ENCODE data around the gene EWSR1.

EWSR1 gene

DNA sequence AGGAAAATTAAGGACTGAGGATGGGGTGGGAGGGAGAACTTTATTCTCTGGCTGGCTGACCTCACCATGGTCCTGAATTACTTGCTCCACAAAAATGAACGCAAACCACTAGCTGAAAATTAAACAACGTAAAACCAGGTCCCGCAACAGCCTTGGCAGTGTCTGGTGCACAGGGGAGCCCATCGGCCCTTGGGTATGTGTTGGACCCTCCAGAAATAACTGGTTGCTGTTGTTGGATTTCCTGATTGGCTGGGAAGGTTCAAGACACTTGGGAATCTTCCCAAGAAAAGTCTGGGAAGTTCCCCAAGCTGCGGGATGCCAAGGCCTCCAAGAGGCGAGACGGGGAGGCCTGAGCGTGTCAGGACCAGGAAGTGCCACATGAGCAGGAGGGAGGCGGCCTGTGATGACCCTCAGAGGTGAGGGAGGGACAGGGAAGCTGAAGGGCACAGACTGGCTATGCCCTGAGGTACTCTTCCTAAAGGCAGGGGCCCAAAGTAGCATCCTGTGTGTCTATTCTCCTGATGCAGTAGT lies 57.8 kb downstream of the EWSR1 start:
- no peak for DNase-seq
- no peaks in the 10 kb centered on the region for H3K27me3 Mint-ChIP-seq
- peaks cover 34% of the 10 kb centered on the region for H3K36me3 Mint-ChIP-seq (ENCODE audit: low read depth)
- no peak overlapping the region for H3K4me3 Mint-ChIP-seq
- H3K9me3 Mint-ChIP-seq: no peaks in the 10 kb centered on the region
- no peaks in the 10 kb centered on the region for H3K4me1 Mint-ChIP-seq (ENCODE audit: low read depth)
- no peak overlapping the region for H3K27ac Mint-ChIP-seq

GRCh38 chr22:29326481-29326880 lies 58.4 kb downstream of the EWSR1 start:
- Mint-ChIP-seq H3K27me3 (no peaks in the 10 kb centered on the region), H3K27ac (no peak overlapping the region), H3K4me1 (ENCODE audit: low read depth) (no peaks in the 10 kb centered on the region), H3K36me3 (ENCODE audit: low read depth) (peaks cover 40% of the 10 kb centered on the region), H3K9me3 (no peaks in the 10 kb centered on the region), H3K4me3 (no peak overlapping the region)
- DNase-seq: no peak

DNA sequence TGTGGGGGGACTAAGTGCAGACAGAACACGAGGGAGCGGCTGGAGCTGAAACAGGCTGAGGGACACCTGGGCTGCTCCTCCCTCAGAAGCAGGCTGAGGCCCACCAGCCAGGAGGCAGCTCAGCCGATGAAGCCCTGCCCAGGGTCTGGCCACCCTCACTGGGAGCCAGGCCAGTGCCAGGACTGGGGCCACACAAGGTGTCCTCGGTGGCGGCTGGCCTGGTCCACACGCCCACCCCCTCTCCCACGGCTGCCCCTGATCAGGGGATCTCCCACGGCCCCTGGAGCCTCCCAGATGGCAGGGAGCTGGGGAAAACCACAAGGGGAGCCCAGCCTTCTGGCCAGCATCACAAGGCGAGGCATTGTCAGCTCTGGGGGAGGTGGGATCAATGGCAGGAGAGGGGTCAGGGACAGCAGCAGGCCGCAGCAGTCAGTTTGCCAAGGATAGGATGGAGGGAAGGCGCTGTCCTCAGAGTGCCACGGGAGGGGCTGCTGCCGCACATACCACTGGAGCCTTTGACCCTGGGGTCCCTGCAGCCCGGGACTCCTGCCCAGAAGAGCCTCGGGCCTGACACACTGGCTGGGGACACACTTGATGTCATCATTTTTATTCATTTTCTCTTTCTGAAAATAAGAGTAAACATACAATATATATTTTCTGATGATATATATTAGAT lies 59.2 kb downstream of the EWSR1 start:
- Mint-ChIP-seq H3K9me3 (no peaks in the 10 kb centered on the region), H3K27me3 (no peaks in the 10 kb centered on the region), H3K4me3 (no peak overlapping the region), H3K36me3 (ENCODE audit: low read depth) (peaks cover 48% of the 10 kb centered on the region), H3K27ac (no peak overlapping the region), H3K4me1 (ENCODE audit: low read depth) (no peaks in the 10 kb centered on the region)
- DNase-seq: no peak

DNA sequence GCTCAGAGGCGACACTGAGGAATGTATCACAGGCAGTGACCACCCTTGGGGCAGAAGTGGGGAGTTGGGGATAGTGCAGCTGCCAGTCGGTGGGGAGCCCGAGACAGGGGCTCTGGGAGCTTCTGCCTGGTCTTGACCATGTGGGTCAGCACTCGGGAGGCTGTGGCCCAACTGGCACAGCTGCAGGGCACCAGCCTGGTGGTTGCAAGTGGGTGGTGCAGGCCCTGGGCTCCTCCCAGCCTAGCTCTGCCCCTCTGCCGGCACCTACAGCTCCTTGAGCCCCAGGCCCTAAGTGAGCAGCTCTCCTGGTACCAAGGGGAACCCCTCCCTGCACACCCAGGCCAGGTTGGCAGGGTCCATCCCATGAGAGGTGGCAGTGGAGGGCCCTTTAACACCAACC lies 60.0 kb downstream of the EWSR1 start:
- H3K36me3 Mint-ChIP-seq (ENCODE audit: low read depth): peaks cover 52% of the 10 kb centered on the region
- H3K27me3 Mint-ChIP-seq: no peaks in the 10 kb centered on the region
- DNase-seq: no peak
- no peak overlapping the region for H3K27ac Mint-ChIP-seq
- H3K9me3 Mint-ChIP-seq: no peaks in the 10 kb centered on the region
- H3K4me3 Mint-ChIP-seq: no peak overlapping the region
- H3K4me1 Mint-ChIP-seq (ENCODE audit: low read depth): no peaks in the 10 kb centered on the region

DNA sequence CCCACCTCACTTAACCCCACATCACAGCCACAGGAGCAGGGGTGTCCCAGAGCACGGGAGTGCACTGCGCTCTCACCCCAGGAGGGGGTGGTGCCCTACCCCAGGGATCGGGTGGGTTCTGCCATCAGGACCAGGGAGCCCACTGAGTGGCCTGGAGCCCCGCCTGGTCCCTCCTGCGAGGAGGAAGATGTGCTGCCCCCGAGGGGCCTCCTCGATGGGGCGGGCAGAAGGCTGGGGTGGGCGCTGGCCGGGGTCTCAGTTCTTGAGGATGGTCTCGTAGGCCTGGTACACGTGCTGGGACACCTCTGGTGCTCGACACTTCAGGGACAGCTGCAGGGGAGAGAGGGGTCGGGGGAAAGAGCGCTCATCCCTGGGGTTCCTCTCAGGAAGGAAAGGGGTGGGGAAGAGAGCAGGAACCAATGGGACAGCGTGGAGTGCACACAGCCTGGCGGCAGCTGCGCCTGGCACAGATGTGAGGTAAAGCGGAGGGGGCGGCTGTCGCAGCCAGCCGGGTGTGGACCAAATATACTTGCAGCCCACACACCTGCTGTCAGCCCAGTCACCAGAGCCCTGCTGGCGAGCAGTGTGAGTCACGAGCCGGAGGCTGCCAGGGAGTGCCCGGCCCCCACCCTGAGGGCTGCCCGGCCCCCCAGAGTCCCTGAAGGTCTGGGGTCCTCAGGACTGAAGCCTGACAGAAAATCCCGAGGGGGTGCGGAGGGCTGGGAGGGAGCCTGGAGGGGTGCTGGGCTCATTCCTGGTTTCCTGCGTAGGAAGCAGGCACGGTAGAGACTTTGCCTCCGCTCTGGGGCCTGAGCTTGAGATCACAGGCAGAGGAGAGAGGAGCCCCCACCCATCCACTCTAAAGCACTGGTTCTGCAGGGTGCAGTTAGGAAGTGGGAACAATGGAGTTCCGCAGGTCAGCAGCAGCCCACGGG lies 60.8 kb downstream of the EWSR1 start:
- no peak overlapping the region for H3K27ac Mint-ChIP-seq
- no peaks in the 10 kb centered on the region for H3K4me1 Mint-ChIP-seq (ENCODE audit: low read depth)
- no peak overlapping the region for H3K4me3 Mint-ChIP-seq
- peaks cover 60% of the 10 kb centered on the region for H3K36me3 Mint-ChIP-seq (ENCODE audit: low read depth)
- no peak for DNase-seq
- no peaks in the 10 kb centered on the region for H3K27me3 Mint-ChIP-seq
- H3K9me3 Mint-ChIP-seq: no peaks in the 10 kb centered on the region

- no peaks in the 10 kb centered on the region for H3K27me3 Mint-ChIP-seq
- H3K4me3 Mint-ChIP-seq: no peak overlapping the region
- H3K9me3 Mint-ChIP-seq: no peaks in the 10 kb centered on the region
- no peak overlapping the region for H3K27ac Mint-ChIP-seq
- no peaks in the 10 kb centered on the region for H3K4me1 Mint-ChIP-seq (ENCODE audit: low read depth)
- no peak for DNase-seq
- peaks cover 67% of the 10 kb centered on the region for H3K36me3 Mint-ChIP-seq (ENCODE audit: low read depth)
These were observed 61.5 kb downstream of the EWSR1 start for GRCh38 chr22:29329581-29329980.

- no peaks in the 10 kb centered on the region for H3K27me3 Mint-ChIP-seq
- DNase-seq: no peak
- H3K27ac Mint-ChIP-seq: no peak overlapping the region
- H3K4me3 Mint-ChIP-seq: no peak overlapping the region
- peaks cover 74% of the 10 kb centered on the region for H3K36me3 Mint-ChIP-seq (ENCODE audit: low read depth)
- H3K4me1 Mint-ChIP-seq (ENCODE audit: low read depth): no peaks in the 10 kb centered on the region
- H3K9me3 Mint-ChIP-seq: no peaks in the 10 kb centered on the region
These were observed 62.2 kb downstream of the EWSR1 start for GRCh38 chr22:29330291-29330690.

DNA sequence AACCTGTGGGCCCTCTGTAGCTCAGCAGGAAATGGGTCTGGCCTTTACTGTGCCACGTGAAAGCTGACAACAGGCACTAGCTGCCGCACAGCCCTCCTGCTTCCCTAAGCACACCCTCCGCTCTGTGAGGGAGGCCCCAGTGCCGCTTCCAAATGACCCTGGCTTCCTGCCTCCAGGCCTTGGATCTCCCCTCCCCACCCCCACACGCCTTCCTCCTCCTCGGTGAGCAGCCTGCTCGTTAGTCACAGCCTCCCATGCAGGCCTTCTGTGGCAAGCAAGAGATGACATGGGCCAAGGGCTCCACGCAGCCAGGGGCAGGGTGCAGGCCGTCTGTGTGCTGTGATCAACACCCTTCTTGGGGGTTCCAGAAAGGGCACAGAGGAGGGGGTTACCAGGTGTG lies 62.7 kb downstream of the EWSR1 start:
- DNase-seq: no peak
- H3K27ac Mint-ChIP-seq: no peak overlapping the region
- no peaks in the 10 kb centered on the region for H3K27me3 Mint-ChIP-seq
- no peaks in the 10 kb centered on the region for H3K9me3 Mint-ChIP-seq
- H3K4me3 Mint-ChIP-seq: no peak overlapping the region
- peaks cover 79% of the 10 kb centered on the region for H3K36me3 Mint-ChIP-seq (ENCODE audit: low read depth)
- no peaks in the 10 kb centered on the region for H3K4me1 Mint-ChIP-seq (ENCODE audit: low read depth)

DNA sequence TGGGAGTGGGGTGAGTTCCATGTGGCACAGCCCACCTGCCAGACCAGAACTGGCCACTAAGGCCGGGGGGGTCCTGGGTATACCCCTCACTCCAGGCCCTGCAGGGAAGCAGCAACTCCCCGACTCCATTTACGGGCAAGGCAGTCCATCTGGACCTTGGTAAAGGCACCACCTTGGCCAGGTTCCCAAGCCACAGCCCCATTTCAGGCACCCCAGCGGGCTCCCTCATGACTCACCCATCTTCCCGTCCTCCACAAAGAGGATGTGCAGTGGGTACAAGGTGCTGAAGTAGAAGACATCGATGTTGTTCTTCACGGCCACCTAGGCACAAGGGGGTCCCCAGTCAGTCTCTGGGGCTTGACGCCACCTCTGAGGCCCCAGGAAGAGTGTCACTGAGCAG lies 63.1 kb downstream of the EWSR1 start:
- Mint-ChIP-seq H3K27me3 (no peaks in the 10 kb centered on the region), H3K4me1 (ENCODE audit: low read depth) (no peaks in the 10 kb centered on the region), H3K9me3 (no peaks in the 10 kb centered on the region), H3K4me3 (no peak overlapping the region), H3K27ac (no peak overlapping the region), H3K36me3 (ENCODE audit: low read depth) (peaks cover 83% of the 10 kb centered on the region)
- no peak for DNase-seq

- H3K9me3 Mint-ChIP-seq: no peaks in the 10 kb centered on the region
- H3K27me3 Mint-ChIP-seq: no peaks in the 10 kb centered on the region
- peaks cover 84% of the 10 kb centered on the region for H3K36me3 Mint-ChIP-seq (ENCODE audit: low read depth)
- DNase-seq: no peak
- no peaks in the 10 kb centered on the region for H3K4me1 Mint-ChIP-seq (ENCODE audit: low read depth)
- no peak overlapping the region for H3K4me3 Mint-ChIP-seq
- no peak overlapping the region for H3K27ac Mint-ChIP-seq
These were observed 63.7 kb downstream of the EWSR1 start for GRCh38 chr22:29331658-29332300.

- Mint-ChIP-seq H3K4me1 (ENCODE audit: low read depth) (no peaks in the 10 kb centered on the region), H3K27me3 (no peaks in the 10 kb centered on the region), H3K9me3 (no peaks in the 10 kb centered on the region), H3K4me3 (no peak overlapping the region), H3K27ac (no peak overlapping the region), H3K36me3 (ENCODE audit: low read depth) (peaks cover 91% of the 10 kb centered on the region)
- no peak for DNase-seq
These were observed 64.9 kb downstream of the EWSR1 start for GRCh38 chr22:29332886-29333496.

- Mint-ChIP-seq H3K27me3 (no peaks in the 10 kb centered on the region), H3K9me3 (no peaks in the 10 kb centered on the region), H3K4me1 (ENCODE audit: low read depth) (no peaks in the 10 kb centered on the region), H3K4me3 (no peak overlapping the region), H3K36me3 (ENCODE audit: low read depth) (peaks cover 95% of the 10 kb centered on the region), H3K27ac (no peak overlapping the region)
- DNase-seq: no peak
These were observed 66.1 kb downstream of the EWSR1 start for GRCh38 chr22:29334148-29334547.

DNA sequence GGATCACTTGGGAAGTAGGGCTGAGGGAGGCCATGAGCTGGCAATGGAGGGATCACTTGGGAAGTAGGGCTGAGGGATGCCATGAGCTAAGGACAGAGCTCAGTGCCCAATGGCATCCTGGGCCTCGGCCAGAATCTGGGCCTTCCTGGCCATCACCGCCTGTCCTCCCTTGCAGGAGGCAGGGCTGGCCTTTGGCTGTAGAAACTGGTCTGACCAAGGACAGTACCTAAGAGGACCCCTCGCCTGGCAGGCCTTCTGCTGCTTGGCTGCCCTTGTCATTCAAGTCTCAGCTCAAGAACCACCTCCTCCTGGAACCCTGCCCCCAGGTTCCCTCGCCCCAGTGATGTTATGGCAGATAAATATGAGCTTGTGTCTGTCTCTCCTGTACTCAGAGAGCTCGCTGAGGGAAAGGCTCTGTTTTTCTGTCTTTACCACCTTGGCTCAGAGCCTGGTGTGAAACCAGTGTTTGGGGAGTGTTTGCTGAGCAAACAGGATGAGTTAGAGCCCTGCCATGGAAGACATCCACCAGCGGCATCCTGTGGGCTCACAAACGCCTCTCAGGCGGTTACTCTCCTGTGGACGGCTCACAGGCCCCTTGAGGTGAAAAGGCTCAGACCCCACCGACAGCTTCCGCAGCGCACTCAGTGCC lies 66.8 kb downstream of the EWSR1 start:
- Mint-ChIP-seq H3K36me3 (ENCODE audit: low read depth) (peaks cover 95% of the 10 kb centered on the region), H3K27me3 (no peaks in the 10 kb centered on the region), H3K27ac (no peak overlapping the region), H3K9me3 (no peaks in the 10 kb centered on the region), H3K4me1 (ENCODE audit: low read depth) (no peaks in the 10 kb centered on the region), H3K4me3 (no peak overlapping the region)
- no peak for DNase-seq

GRCh38 chr22:29335656-29336055 lies 67.6 kb downstream of the EWSR1 start:
- H3K9me3 Mint-ChIP-seq: no peaks in the 10 kb centered on the region
- no peaks in the 10 kb centered on the region for H3K27me3 Mint-ChIP-seq
- no peak overlapping the region for H3K27ac Mint-ChIP-seq
- no peaks in the 10 kb centered on the region for H3K4me1 Mint-ChIP-seq (ENCODE audit: low read depth)
- peaks cover 95% of the 10 kb centered on the region for H3K36me3 Mint-ChIP-seq (ENCODE audit: low read depth)
- DNase-seq: no peak
- H3K4me3 Mint-ChIP-seq: no peak overlapping the region

All from activated T-cell treated with anti-CD3 and anti-CD28 coated beads, Interleukin-2, amount 50 U/mL, for 24 hours (primary cell).